Erythroblast (primary cell): ENCODE results near the gene NKIRAS2.
A peak's percentile ranks its signal among the peaks of the same experiment; 100 is the strongest.

Source experiments
- DNase-seq, 2 experiments: peaks; one replicate each; lab custom pipeline; 2025; lab: John Stamatoyannopoulos, UW
- GATA1 ChIP-seq: IDR thresholded peaks from 2 replicates; pipeline ENCODE4 v1.6.1; 2011; ENCODE audit warnings: low read depth, mild to moderate bottlenecking, control low read depth, low read length, moderate library complexity
- POLR2A ChIP-seq: IDR thresholded peaks from 2 replicates; pipeline ENCODE4 v1.6.1; 2011; ENCODE audit warnings: mild to moderate bottlenecking, low read length

The NKIRAS2 gene

DNA sequence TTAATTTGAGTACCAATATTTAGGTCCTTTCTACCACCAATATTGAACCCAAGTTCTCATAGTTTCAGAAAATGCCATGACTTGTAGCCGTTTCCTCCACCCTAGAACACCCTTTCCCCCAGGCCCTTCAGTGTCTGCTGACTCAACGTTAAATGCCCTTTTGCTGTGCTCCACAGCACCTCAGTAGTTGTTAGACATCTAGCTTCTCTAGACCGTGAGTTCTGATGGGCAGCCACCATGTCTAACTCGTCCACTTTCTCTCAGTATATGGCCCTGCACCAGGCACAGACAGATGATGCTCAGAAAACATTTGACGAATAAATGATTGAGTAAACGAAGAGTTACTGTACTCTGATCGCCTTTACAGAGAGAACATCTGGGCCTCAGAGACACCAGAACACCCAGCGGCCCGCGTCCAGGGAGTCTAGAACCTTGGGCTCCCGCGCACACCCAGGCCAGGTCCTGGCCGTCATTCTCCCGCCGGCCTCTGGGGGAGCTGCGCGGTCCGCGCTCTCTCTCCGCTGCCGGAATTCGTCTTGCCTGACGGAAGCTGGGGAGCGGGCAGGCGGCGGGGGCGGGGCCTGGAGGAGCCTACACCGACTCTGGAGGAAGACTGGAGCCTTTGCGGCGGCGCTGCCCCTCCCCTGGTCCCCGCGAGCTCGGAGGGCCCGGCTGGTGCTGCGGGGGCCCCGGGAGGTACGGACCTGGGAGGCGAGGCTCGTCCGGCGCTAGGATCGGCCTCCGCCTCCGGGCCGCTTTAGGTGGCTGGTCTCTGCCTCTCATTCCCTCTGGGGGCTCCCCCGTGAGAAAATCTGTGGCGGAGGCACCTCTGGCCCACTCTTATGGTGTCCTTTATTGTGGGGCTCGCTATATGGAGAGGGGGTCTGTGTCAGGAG, at the start of gene NKIRAS2:
TSS of gene NKIRAS2 (plus strand) at position 582 of the 896 bp plus-strand sequence. CDS start 1,488 bp downstream, outside the sequence.
- TF ChIP-seq GATA1 (no peak), POLR2A (peak; percentile 60)
- DNase-seq = peak; percentile 94 to 96

DNA sequence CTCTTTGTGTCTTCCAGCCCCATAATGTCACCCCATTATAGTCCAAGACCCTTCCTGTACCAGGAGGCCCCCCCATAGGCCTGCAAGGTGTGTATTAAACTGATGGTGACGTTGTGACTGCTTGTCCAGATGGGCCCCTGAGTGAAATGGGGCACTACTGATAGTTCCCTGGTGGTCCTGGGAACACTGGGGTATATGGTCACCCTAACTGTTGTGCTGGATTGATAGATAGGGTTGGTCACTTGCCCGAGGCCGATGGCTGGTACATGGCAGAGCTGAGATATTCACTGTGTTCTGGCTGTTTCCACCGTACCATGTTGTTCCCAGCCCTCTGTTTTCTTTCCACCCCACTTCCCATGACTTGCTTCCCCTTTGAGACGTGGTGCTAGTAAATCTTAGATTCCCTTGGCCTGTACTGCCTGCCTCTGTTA, 49.0 kb upstream of the NKIRAS2 start:
- TF ChIP-seq GATA1 (no peak), POLR2A (no peak)
- no peak for DNase-seq

- TF ChIP-seq POLR2A (no peak), GATA1 (no peak)
- DNase-seq = no peak
Observed at GRCh38 chr17:41971721-41972523, 48.0 kb upstream of the NKIRAS2 start.

DNA sequence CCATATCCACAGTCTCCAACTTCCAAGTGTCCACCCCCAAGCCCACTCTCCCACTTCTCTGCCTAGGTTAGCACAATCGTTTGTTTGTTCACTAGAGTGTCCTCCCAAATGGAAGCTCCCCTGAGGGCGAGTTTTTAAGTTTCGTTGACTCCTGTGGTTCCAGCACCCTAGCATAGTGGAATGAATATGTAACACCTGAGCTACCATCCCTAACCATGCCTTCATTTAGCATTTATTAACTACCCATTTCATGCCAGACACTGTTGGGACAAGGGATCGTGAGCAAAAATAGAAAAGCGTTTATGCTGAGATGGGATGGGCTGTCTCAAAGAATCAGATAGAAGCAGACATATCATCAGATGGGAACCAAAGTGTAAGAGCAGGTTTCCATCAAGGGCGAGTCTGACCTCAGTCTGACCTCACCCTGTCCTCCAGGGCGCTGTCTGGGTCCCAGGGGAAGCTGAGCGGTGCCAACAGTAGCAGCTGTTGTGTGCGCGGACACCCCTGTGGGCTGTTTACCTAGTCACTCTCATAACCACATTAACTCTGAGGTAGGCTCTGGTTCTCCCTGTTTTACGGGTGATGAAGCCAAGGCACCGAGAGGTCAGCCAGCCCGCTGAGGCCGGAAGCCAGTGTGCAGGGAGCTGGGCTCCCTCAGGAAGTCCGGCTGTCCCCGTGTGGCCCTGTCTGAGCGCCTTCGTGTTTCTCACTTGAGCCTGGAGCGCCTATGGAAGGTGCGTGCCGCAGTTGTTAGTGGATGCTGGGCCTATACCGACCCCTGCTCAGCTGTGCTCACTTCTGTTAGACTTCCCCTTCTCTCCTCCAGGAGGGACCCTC, 47.1 kb upstream of the NKIRAS2 start:
- no peak for TF ChIP-seq POLR2A
- no peak for TF ChIP-seq GATA1
- no peak for DNase-seq

DNA sequence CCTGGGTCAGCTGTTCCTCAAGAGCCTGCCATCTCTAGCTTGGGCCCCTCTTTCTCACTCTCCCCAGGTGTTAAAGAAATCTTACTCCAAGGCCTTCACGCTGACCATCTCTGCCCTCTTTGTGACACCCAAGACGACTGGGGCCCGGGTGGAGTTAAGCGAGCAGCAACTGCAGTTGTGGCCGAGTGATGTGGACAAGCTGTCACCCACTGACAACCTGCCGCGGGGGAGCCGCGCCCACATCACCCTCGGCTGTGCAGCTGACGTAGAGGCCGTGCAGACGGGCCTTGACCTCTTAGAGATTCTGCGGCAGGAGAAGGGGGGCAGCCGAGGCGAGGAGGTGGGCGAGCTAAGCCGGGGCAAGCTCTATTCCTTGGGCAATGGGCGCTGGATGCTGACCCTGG, 46.5 kb upstream of the NKIRAS2 start:
- DNase-seq = no peak
- TF ChIP-seq POLR2A (no peak), GATA1 (no peak)

GRCh38 chr17:41974031-41974430, 45.9 kb upstream of the NKIRAS2 start:
- TF ChIP-seq POLR2A = no peak
- no peak for TF ChIP-seq GATA1
- no peak for DNase-seq

- TF ChIP-seq POLR2A (no peak), GATA1 (no peak)
- DNase-seq = no peak
Observed at GRCh38 chr17:41974658-41975057, 45.2 kb upstream of the NKIRAS2 start.

DNA sequence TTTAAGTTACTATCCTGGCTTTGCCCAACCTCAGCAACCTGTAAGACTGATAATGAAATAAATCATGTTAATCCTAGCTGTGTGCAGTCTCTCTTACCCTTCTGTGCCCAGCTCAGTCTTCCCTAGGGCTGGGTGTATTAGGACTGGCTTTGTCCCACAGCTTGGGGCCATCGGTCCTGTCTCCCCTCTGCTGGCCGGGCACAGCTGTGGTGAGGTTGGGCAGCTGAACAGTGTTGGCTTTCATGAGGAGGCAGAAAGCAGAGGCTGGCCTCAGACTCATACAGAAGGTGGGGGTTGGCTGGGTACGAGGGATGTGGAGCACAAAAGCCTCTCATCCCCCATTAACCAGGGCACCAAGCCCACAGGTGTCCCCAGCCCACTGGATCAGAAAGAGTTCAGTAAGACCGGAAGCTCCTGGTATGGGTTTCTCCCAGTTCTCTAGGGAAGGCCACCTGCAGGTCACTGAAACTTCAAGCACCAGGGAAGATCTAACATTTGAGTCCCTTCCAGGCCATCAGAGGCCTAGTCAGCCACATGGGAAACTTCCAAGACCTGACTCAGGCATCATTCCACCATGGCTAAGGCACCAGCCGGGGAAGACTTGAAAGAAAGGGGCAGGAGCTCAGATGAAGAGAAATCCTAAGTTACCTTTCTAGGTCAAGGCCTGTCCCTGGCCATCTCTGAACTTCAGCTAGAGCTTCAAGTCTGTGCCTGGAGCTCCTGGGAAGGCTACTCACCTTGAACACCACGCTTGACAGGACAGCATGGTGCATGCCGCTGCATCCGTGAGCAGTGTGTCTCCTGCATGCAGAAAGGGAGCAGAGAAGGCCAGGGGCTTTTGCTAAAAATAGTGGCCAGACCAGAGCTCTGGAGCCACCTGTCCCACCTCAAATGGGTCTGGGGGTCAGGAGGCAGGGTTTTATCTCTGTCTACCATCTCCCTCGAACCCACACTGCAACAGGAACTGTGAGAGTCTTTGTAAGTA, 44.5 kb upstream of the NKIRAS2 start:
- DNase-seq = no peak
- TF ChIP-seq POLR2A (no peak), GATA1 (no peak)

DNA sequence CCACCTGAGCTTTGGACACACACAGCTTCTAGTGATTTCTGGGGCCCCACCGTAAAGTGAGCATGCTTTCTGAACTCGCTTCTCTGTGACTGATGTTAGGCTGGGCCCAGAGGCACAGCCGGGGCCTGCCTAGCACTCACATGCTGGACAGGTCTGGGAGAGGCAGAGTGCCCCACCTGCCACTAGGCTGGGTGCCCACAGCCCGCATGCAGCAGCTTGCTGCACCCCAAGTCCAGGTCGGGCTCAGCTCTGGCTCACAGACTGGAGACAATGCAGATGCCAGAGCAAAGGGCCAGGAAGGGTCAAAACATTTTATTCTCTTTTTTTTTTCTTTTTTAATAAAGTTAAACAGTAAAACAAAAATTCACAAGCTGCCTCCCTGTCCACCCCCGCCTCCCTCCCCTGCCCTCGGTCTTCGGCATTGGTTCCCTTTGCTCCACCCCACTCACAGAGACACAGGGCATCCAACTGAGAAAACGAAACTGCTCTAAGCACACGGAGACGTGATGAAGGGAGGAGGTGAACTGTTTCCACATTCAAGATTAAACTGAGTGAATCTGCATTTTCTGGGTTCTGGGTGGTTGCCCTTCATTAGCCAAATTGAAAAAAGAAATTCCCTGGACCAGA, 43.6 kb upstream of the NKIRAS2 start:
- no peak for TF ChIP-seq GATA1
- TF ChIP-seq POLR2A = no peak
- no peak for DNase-seq

- TF ChIP-seq GATA1 (no peak), POLR2A (no peak)
- no peak for DNase-seq
Observed at GRCh38 chr17:41977991-41978390, 41.9 kb upstream of the NKIRAS2 start.

GRCh38 chr17:41982026-41982760, 37.7 kb upstream of the NKIRAS2 start:
- no peak for DNase-seq
- TF ChIP-seq GATA1 (no peak), POLR2A (no peak)
